ENCODE data around the gene IFRD1. TPM values are rescaled to one million over a fixed set of nuclear protein-coding genes. Genes with fewer than 3 reads are reported as not detected.

Gene IFRD1
- total and polyA plus RNA-seq, 2 donors (not counting 3 experiments of a cell fraction or from before 2014, with no cell fraction given): 16.8 to 43.3 TPM

DNA sequence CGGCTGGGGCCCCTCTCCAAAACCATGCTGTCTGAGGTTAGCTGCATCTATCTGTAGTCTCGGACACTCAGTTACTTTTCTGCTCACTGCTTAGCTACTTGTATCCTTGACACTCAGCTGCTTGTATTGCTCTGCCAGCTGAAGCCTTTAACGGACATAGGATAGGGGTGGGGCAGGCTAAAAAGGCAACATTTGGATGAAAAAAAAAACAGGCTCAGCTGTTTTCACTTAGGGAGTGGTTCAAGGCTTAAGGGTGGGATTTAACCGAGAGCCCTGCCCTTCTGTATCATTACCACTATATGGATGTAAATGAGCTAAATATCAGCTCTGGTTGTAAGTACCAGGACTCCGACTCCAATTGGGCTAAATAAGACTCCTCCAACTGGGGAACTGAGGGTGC lies 59.1 kb downstream of the IFRD1 start:
- no peaks in the 10 kb centered on the region for H3K36me3 ChIP-seq (ENCODE audit: control insufficient read depth in 2 of 2, extremely low read depth in 1 of 2, insufficient read depth in 2 of 2, low read length in 2 of 2)
- H3K79me2 ChIP-seq (ENCODE audit: control insufficient read depth, insufficient read depth, low read length): no peaks in the 10 kb centered on the region
- no peaks in the 10 kb centered on the region for H3K4me1 ChIP-seq (ENCODE audit: control insufficient read depth, extremely low read depth, insufficient read depth, low read length)
- TF ChIP-seq, protein P1, sequence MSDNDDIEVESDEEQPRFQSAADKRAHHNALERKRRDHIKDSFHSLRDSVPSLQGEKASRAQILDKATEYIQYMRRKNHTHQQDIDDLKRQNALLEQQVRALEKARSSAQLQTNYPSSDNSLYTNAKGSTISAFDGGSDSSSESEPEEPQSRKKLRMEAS (IDR thresholded peaks at IDR 0.05; ENCODE audit: insufficient read depth, insufficient read length): no peak
- TF ChIP-seq, protein P2, sequence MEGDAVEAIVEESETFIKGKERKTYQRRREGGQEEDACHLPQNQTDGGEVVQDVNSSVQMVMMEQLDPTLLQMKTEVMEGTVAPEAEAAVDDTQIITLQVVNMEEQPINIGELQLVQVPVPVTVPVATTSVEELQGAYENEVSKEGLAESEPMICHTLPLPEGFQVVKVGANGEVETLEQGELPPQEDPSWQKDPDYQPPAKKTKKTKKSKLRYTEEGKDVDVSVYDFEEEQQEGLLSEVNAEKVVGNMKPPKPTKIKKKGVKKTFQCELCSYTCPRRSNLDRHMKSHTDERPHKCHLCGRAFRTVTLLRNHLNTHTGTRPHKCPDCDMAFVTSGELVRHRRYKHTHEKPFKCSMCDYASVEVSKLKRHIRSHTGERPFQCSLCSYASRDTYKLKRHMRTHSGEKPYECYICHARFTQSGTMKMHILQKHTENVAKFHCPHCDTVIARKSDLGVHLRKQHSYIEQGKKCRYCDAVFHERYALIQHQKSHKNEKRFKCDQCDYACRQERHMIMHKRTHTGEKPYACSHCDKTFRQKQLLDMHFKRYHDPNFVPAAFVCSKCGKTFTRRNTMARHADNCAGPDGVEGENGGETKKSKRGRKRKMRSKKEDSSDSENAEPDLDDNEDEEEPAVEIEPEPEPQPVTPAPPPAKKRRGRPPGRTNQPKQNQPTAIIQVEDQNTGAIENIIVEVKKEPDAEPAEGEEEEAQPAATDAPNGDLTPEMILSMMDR (IDR thresholded peaks at IDR 0.05; ENCODE audit: extremely low read depth in 1 of 2, insufficient read depth in 1 of 2, low read depth in 1 of 2, low read length in 2 of 2): no peak
- TF ChIP-seq POLR2AphosphoS5 (IDR thresholded peaks at IDR 0.05; ENCODE audit: insufficient read depth, low read depth, low read length): no peak
- no peak for TF ChIP-seq EZH2 (IDR thresholded peaks at IDR 0.05; ENCODE audit: borderline replicate concordance, low read depth, low read length, severe bottlenecking)
- no peak for TF ChIP-seq FOS (IDR thresholded peaks at IDR 0.05; ENCODE audit: borderline replicate concordance, insufficient read depth, low read length)
- no peak for TF ChIP-seq JUN (IDR thresholded peaks at IDR 0.05; ENCODE audit: borderline replicate concordance, insufficient read depth, insufficient read length, low read depth)
- TF ChIP-seq GATA2 (IDR thresholded peaks at IDR 0.05; ENCODE audit: insufficient read depth, insufficient read length, low read depth, low read length): no peak
- TF ChIP-seq POLR2A (IDR thresholded peaks at IDR 0.05; ENCODE audit: low read depth, low read length): no peak
- no peak for TF ChIP-seq MYC (IDR thresholded peaks at IDR 0.05; ENCODE audit: low read depth, low read length)
- ChIA-PET CTCF (no interaction called here), POLR2A (no interaction called here)
- H4K20me1 ChIP-seq (replicated peaks; ENCODE audit: control insufficient read depth, extremely low read depth, insufficient read depth, low read length): no peaks in the 10 kb centered on the region
- FAIRE-seq: no peak
- no peaks in the 10 kb centered on the region for H3K9me3 ChIP-seq (replicated peaks; ENCODE audit: control insufficient read depth, insufficient read depth, low read length)
- dilution Hi-C loops (cut with MboI; ENCODE audit: extremely low pct_ligation_motif_present, low sequenced_read_pairs) (no loop called here), intact Hi-C loops (cut with micrococcal nuclease) (no loop called here)
- H3K27me3 ChIP-seq (ENCODE audit: control insufficient read depth in 2 of 2, insufficient read depth in 2 of 2, low read length in 2 of 2): peaks cover 10 to 11% of the 10 kb centered on the region in 2 experiments
- H3K4me3 ChIP-seq (replicated peaks in 1 of 3; ENCODE audit: insufficient read depth in 1 of 3, low read depth in 1 of 3, low read length in 3 of 3): no peak overlapping the region
- H2AFZ ChIP-seq (ENCODE audit: low read depth, low read length): no peak overlapping the region
- no peaks in the 10 kb centered on the region for H3K9me1 ChIP-seq (replicated peaks; ENCODE audit: control insufficient read depth, extremely low read depth, insufficient read depth, low read length)
- H3K4me2 ChIP-seq (ENCODE audit: insufficient read depth, low read length): no peak overlapping the region
- no peak for DNase-seq (ENCODE audit: low read depth, low spot score)
- no TSS peak for BruUV-seq (replicated peaks)
- no peak overlapping the region for H3K9ac ChIP-seq (replicated peaks; ENCODE audit: extremely low read depth, insufficient read depth, low read length)
- no peak overlapping the region for H3K27ac ChIP-seq (ENCODE audit: insufficient read depth, low read depth, low read length)
